CD14-positive monocyte (primary cell): ENCODE data around the gene RBP5. TPM values are rescaled to one million over a fixed set of nuclear protein-coding genes. Genes with fewer than 3 reads are reported as not detected.

Experiments
- DNase-seq, 3 donors: peaks; one replicate each; pipeline ENCODE4 v3.0.0-alpha.2; 2011 to 2022
- H2AFZ ChIP-seq: 2 replicates; pipeline ENCODE4 v1.6.0; 2012; ENCODE audit warnings: mild to moderate bottlenecking, low read depth, low read length, inconsistent platforms; ENCODE audit not compliant: insufficient read depth, poor library complexity, severe bottlenecking
- H3K27ac ChIP-seq, 2 donors: 1 replicate in 1 of 2; 2 replicates in 1 of 2; pipeline ENCODE4 v1.5.1; 2012 to 2013; ENCODE audit warnings: low read length in 2 of 2, control low read depth in 1 of 2, inconsistent platforms in 1 of 2, low read depth in 1 of 2, mild to moderate bottlenecking in 1 of 2
- H3K27me3 ChIP-seq, 2 donors: one replicate each; pipeline versions ENCODE4 v1.6.0 to v1.6.1; 2011 to 2013; ENCODE audit warnings: low read length in 2 of 2; ENCODE audit not compliant: control insufficient read depth in 2 of 2, insufficient read depth in 2 of 2
- H3K36me3 ChIP-seq, 2 donors: replicated peaks in 1 of 2; 1 replicate in 1 of 2; 2 replicates in 1 of 2; pipeline versions ENCODE4 v1.5.1 to v1.6.1; 2012 to 2013; ENCODE audit warnings: low read length in 2 of 2, control low read depth in 1 of 2, inconsistent platforms in 1 of 2, mild to moderate bottlenecking in 1 of 2; ENCODE audit not compliant: insufficient read depth in 2 of 2, control insufficient read depth in 1 of 2
- H3K4me1 ChIP-seq, 2 donors: 1 replicate in 1 of 2; 2 replicates in 1 of 2; pipeline versions ENCODE4 v1.5.1 to v1.6.1; 2012 to 2013; ENCODE audit warnings: low read length in 2 of 2, control low read depth in 1 of 2, inconsistent platforms in 1 of 2, mild to moderate bottlenecking in 1 of 2, moderate library complexity in 1 of 2; ENCODE audit not compliant: insufficient read depth in 2 of 2, control insufficient read depth in 1 of 2
- H3K4me2 ChIP-seq: replicated peaks from 2 replicates; pipeline ENCODE3; 2012; ENCODE audit warnings: low read length, moderate library complexity, mild to moderate bottlenecking; ENCODE audit not compliant: poor library complexity, severe bottlenecking; ENCODE audit errors: extremely low read depth
- H3K4me3 ChIP-seq, 3 experiments: fragments of 200-600 bp in 1 of 3; sonication (generic) in 1 of 3; replicated peaks in 1 of 3; 1 replicate in 2 of 3; 2 replicates in 1 of 3; pipeline ENCODE4 v1.5.1; 2011 to 2013; ENCODE audit warnings: low read length in 3 of 3, mild to moderate bottlenecking in 3 of 3, control low read depth in 2 of 3, low read depth in 2 of 3, inconsistent platforms in 1 of 3, moderate library complexity in 1 of 3
- H3K79me2 ChIP-seq: 2 replicates; pipeline ENCODE4 v1.6.0; 2012; ENCODE audit warnings: mild to moderate bottlenecking, control low read depth, inconsistent platforms, low read length, moderate library complexity; ENCODE audit not compliant: insufficient read depth
- H3K9ac ChIP-seq: 2 replicates; pipeline ENCODE4 v1.6.0; 2017; ENCODE audit warnings: low read length, mild to moderate bottlenecking; ENCODE audit not compliant: insufficient read depth, poor library complexity, severe bottlenecking
- H3K9me3 ChIP-seq, 2 donors: replicated peaks in 1 of 2; 1 replicate in 1 of 2; 2 replicates in 1 of 2; pipeline versions ENCODE4 v1.5.1 to v1.6.1; 2012 to 2013; ENCODE audit warnings: low read length in 2 of 2, control low read depth in 1 of 2; ENCODE audit not compliant: control insufficient read depth in 1 of 2, insufficient read depth in 1 of 2
- H4K20me1 ChIP-seq: 2 replicates; pipeline ENCODE4 v1.6.0; 2012; ENCODE audit warnings: mild to moderate bottlenecking, low read length, control low read depth, moderate library complexity; ENCODE audit not compliant: insufficient read depth
- H3K27ac Mint-ChIP-seq, 7 donors: one replicate each; pipeline ENCODE4 v1.8.0; 2020; ENCODE audit warnings: mild to moderate bottlenecking in 7 of 7, mixed read lengths in 7 of 7, moderate library complexity in 6 of 7, inconsistent platforms in 2 of 7
- H3K27me3 Mint-ChIP-seq, 3 donors: one replicate each; pipeline ENCODE4 v1.8.0; 2021 to 2022; ENCODE audit warnings: low read depth in 3 of 3, mild to moderate bottlenecking in 3 of 3, mixed read lengths in 3 of 3, moderate library complexity in 3 of 3, inconsistent platforms in 1 of 3
- H3K36me3 Mint-ChIP-seq, 2 donors: one replicate each; pipeline ENCODE4 v1.8.0; 2020; ENCODE audit warnings: mixed read lengths in 2 of 2, inconsistent platforms in 1 of 2, mild to moderate bottlenecking in 1 of 2
- H3K4me1 Mint-ChIP-seq: one replicate; pipeline ENCODE4 v1.8.0; 2020; ENCODE audit warnings: mild to moderate bottlenecking, mixed read lengths
- H3K4me3 Mint-ChIP-seq, 2 donors: one replicate each; pipeline ENCODE4 v1.8.0; 2020; ENCODE audit warnings: mild to moderate bottlenecking in 2 of 2, mixed read lengths in 2 of 2, moderate library complexity in 1 of 2
- H3K9me3 Mint-ChIP-seq, 7 donors: one replicate each; pipeline ENCODE4 v1.8.0; 2020 to 2022; ENCODE audit warnings: mixed read lengths in 7 of 7, mild to moderate bottlenecking in 6 of 7, moderate library complexity in 6 of 7, inconsistent platforms in 2 of 7
- CTCF ChIP-seq: fragments of 200-600 bp; IDR thresholded peaks from one replicate; pipeline ENCODE4 v1.8.0; 2022; ENCODE audit warnings: antibody characterized with exemption, mild to moderate bottlenecking
- WGBS: methylation state at CpG from one replicate; pipeline ENCODE4 v1.1.5; 2013; ENCODE audit warnings: missing lambda C conversion rate; ENCODE audit not compliant: insufficient coverage; 5-methylcytosine and 5-hydroxymethylcytosine counted together
- intact Hi-C, 2 donors: fragments of 100-400 bp; cut with micrococcal nuclease; formaldehyde crosslinking; loops; one replicate each; pipeline versions ENCODE4 v1.15.0 to v1.15.1; 2023
- polyA plus RNA-seq, 3 donors: library from polyadenylated mRNA; depleted of rRNA in 1 of 3; unstranded in 2 of 3; stranded (reverse) in 1 of 3; fragments of 300-500 nt in 2 of 3; fragments of >200 nt in 1 of 3; fragmentation: Illumina TruSeq in 2 of 3; gene quantifications; 1 replicate in 2 of 3; 2 replicates in 1 of 3; pipeline ENCODE4 v1.2.3, GENCODE V29; 2012 to 2021

RBP5 gene
- polyA plus RNA-seq, 3 donors: not detected

GRCh38 chr12:7156259-7157197 lies 27.8 kb upstream of the RBP5 start:
- Mint-ChIP-seq H3K4me3 (no peak overlapping the region), H3K27ac (no peak overlapping the region), H3K36me3 (peaks cover 5 to 27% of the 10 kb centered on the region in 2 donors), H3K4me1 (no peaks in the 10 kb centered on the region), H3K9me3 (no peaks in the 10 kb centered on the region), H3K27me3 (peaks cover 0 to 6% (median 1%) of the 10 kb centered on the region in 3 donors)
- Histone ChIP-seq H2AFZ (no peak overlapping the region), H3K4me3 (no peak overlapping the region), H3K4me2 (no peak overlapping the region), H3K9me3 (no peaks in the 10 kb centered on the region), H3K27ac (no peak overlapping the region), H3K27me3 (no peaks in the 10 kb centered on the region), H4K20me1 (no peaks in the 10 kb centered on the region), H3K79me2 (no peaks in the 10 kb centered on the region), H3K9ac (no peak overlapping the region), H3K4me1 (no peaks in the 10 kb centered on the region), H3K36me3 (no peaks in the 10 kb centered on the region)
- TF ChIP-seq CTCF: no peak
- 95% methylated on average over 19 of the region's 24 CpGs for WGBS
- no peak for DNase-seq
- intact Hi-C loops: no loop called here

DNA sequence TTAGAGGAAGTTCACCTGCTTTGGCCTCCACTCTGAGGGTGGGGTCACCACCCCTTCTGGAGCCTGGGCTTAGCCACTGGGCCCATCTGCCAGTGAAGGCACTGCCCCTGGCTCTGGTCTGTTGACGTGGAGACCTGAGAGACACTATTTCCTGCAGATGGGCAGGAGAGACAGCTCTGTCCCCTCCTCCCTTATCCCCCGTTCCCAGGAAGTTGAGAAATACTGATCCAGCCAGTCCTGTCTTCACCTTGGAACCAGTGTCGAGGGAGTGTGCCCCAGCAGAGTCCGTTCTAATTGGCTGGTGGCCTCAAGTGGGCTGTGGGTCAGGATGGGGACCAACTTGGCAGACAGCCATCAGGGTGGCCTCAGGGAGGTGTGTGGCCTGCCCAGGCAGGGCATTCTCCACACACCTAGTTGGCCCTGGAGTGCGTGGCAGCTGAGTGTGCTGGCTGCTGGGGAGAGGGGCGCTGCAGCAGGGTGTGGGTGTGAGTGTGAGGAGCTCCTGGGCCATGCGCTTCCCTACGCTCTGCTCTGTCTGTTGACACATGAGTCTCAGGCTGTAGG lies 26.9 kb upstream of the RBP5 start:
- Histone ChIP-seq H3K9ac (no peak overlapping the region), H3K4me3 (no peak overlapping the region), H4K20me1 (no peaks in the 10 kb centered on the region), H3K27me3 (no peaks in the 10 kb centered on the region), H3K4me1 (no peaks in the 10 kb centered on the region), H2AFZ (no peak overlapping the region), H3K36me3 (peaks cover 0 to 7% of the 10 kb centered on the region in 2 donors), H3K79me2 (no peaks in the 10 kb centered on the region), H3K4me2 (no peak overlapping the region), H3K9me3 (no peaks in the 10 kb centered on the region), H3K27ac (no peak overlapping the region)
- no peak for DNase-seq
- H3K27ac Mint-ChIP-seq: no peak overlapping the region
- H3K4me1 Mint-ChIP-seq: no peaks in the 10 kb centered on the region
- no peak overlapping the region for H3K4me3 Mint-ChIP-seq
- H3K9me3 Mint-ChIP-seq: no peaks in the 10 kb centered on the region
- no peak for TF ChIP-seq CTCF
- intact Hi-C loops: no loop called here
- H3K27me3 Mint-ChIP-seq: peaks cover 0 to 1% (median 0%) of the 10 kb centered on the region in 3 donors
- H3K36me3 Mint-ChIP-seq: peaks cover 9 to 36% of the 10 kb centered on the region in 2 donors
- 77% methylated on average over 7 of the region's 8 CpGs for WGBS
